CD14-positive monocyte (primary cell): ENCODE results near the gene PLK5. TPM values are rescaled to one million over a fixed set of nuclear protein-coding genes. Genes with fewer than 3 reads are reported as not detected.

ENCODE experiments used
- DNase-seq, 3 donors: peaks; one replicate each; pipeline ENCODE4 v3.0.0-alpha.2; 2011 to 2022
- H2AFZ ChIP-seq: 2 replicates; pipeline ENCODE4 v1.6.0; 2012; ENCODE audit warnings: mild to moderate bottlenecking, low read depth, low read length, inconsistent platforms; ENCODE audit not compliant: insufficient read depth, poor library complexity, severe bottlenecking
- H3K27ac ChIP-seq, 2 donors: 1 replicate in 1 of 2; 2 replicates in 1 of 2; pipeline ENCODE4 v1.5.1; 2012 to 2013; ENCODE audit warnings: low read length in 2 of 2, control low read depth in 1 of 2, inconsistent platforms in 1 of 2, low read depth in 1 of 2, mild to moderate bottlenecking in 1 of 2
- H3K27me3 ChIP-seq, 2 donors: one replicate each; pipeline versions ENCODE4 v1.6.0 to v1.6.1; 2011 to 2013; ENCODE audit warnings: low read length in 2 of 2; ENCODE audit not compliant: control insufficient read depth in 2 of 2, insufficient read depth in 2 of 2
- H3K36me3 ChIP-seq, 2 donors: replicated peaks in 1 of 2; 1 replicate in 1 of 2; 2 replicates in 1 of 2; pipeline versions ENCODE4 v1.5.1 to v1.6.1; 2012 to 2013; ENCODE audit warnings: low read length in 2 of 2, control low read depth in 1 of 2, inconsistent platforms in 1 of 2, mild to moderate bottlenecking in 1 of 2; ENCODE audit not compliant: insufficient read depth in 2 of 2, control insufficient read depth in 1 of 2
- H3K4me1 ChIP-seq, 2 donors: 1 replicate in 1 of 2; 2 replicates in 1 of 2; pipeline versions ENCODE4 v1.5.1 to v1.6.1; 2012 to 2013; ENCODE audit warnings: low read length in 2 of 2, control low read depth in 1 of 2, inconsistent platforms in 1 of 2, mild to moderate bottlenecking in 1 of 2, moderate library complexity in 1 of 2; ENCODE audit not compliant: insufficient read depth in 2 of 2, control insufficient read depth in 1 of 2
- H3K4me2 ChIP-seq: replicated peaks from 2 replicates; pipeline ENCODE3; 2012; ENCODE audit warnings: low read length, moderate library complexity, mild to moderate bottlenecking; ENCODE audit not compliant: poor library complexity, severe bottlenecking; ENCODE audit errors: extremely low read depth
- H3K4me3 ChIP-seq, 3 experiments: fragments of 200-600 bp in 1 of 3; sonication (generic) in 1 of 3; replicated peaks in 1 of 3; 1 replicate in 2 of 3; 2 replicates in 1 of 3; pipeline ENCODE4 v1.5.1; 2011 to 2013; ENCODE audit warnings: low read length in 3 of 3, mild to moderate bottlenecking in 3 of 3, control low read depth in 2 of 3, low read depth in 2 of 3, inconsistent platforms in 1 of 3, moderate library complexity in 1 of 3
- H3K79me2 ChIP-seq: 2 replicates; pipeline ENCODE4 v1.6.0; 2012; ENCODE audit warnings: mild to moderate bottlenecking, control low read depth, inconsistent platforms, low read length, moderate library complexity; ENCODE audit not compliant: insufficient read depth
- H3K9ac ChIP-seq: 2 replicates; pipeline ENCODE4 v1.6.0; 2017; ENCODE audit warnings: low read length, mild to moderate bottlenecking; ENCODE audit not compliant: insufficient read depth, poor library complexity, severe bottlenecking
- H3K9me3 ChIP-seq, 2 donors: replicated peaks in 1 of 2; 1 replicate in 1 of 2; 2 replicates in 1 of 2; pipeline versions ENCODE4 v1.5.1 to v1.6.1; 2012 to 2013; ENCODE audit warnings: low read length in 2 of 2, control low read depth in 1 of 2; ENCODE audit not compliant: control insufficient read depth in 1 of 2, insufficient read depth in 1 of 2
- H4K20me1 ChIP-seq: 2 replicates; pipeline ENCODE4 v1.6.0; 2012; ENCODE audit warnings: mild to moderate bottlenecking, low read length, control low read depth, moderate library complexity; ENCODE audit not compliant: insufficient read depth
- H3K27ac Mint-ChIP-seq, 7 donors: one replicate each; pipeline ENCODE4 v1.8.0; 2020; ENCODE audit warnings: mild to moderate bottlenecking in 7 of 7, mixed read lengths in 7 of 7, moderate library complexity in 6 of 7, inconsistent platforms in 2 of 7
- H3K27me3 Mint-ChIP-seq, 3 donors: one replicate each; pipeline ENCODE4 v1.8.0; 2021 to 2022; ENCODE audit warnings: low read depth in 3 of 3, mild to moderate bottlenecking in 3 of 3, mixed read lengths in 3 of 3, moderate library complexity in 3 of 3, inconsistent platforms in 1 of 3
- H3K36me3 Mint-ChIP-seq, 2 donors: one replicate each; pipeline ENCODE4 v1.8.0; 2020; ENCODE audit warnings: mixed read lengths in 2 of 2, inconsistent platforms in 1 of 2, mild to moderate bottlenecking in 1 of 2
- H3K4me1 Mint-ChIP-seq: one replicate; pipeline ENCODE4 v1.8.0; 2020; ENCODE audit warnings: mild to moderate bottlenecking, mixed read lengths
- H3K4me3 Mint-ChIP-seq, 2 donors: one replicate each; pipeline ENCODE4 v1.8.0; 2020; ENCODE audit warnings: mild to moderate bottlenecking in 2 of 2, mixed read lengths in 2 of 2, moderate library complexity in 1 of 2
- H3K9me3 Mint-ChIP-seq, 7 donors: one replicate each; pipeline ENCODE4 v1.8.0; 2020 to 2022; ENCODE audit warnings: mixed read lengths in 7 of 7, mild to moderate bottlenecking in 6 of 7, moderate library complexity in 6 of 7, inconsistent platforms in 2 of 7
- CTCF ChIP-seq: fragments of 200-600 bp; IDR thresholded peaks from one replicate; pipeline ENCODE4 v1.8.0; 2022; ENCODE audit warnings: antibody characterized with exemption, mild to moderate bottlenecking
- WGBS: methylation state at CpG from one replicate; pipeline ENCODE4 v1.1.5; 2013; ENCODE audit warnings: missing lambda C conversion rate; ENCODE audit not compliant: insufficient coverage; 5-methylcytosine and 5-hydroxymethylcytosine counted together
- intact Hi-C, 2 donors: fragments of 100-400 bp; cut with micrococcal nuclease; formaldehyde crosslinking; loops; one replicate each; pipeline versions ENCODE4 v1.15.0 to v1.15.1; 2023
- polyA plus RNA-seq, 3 donors: library from polyadenylated mRNA; depleted of rRNA in 1 of 3; unstranded in 2 of 3; stranded (reverse) in 1 of 3; fragments of 300-500 nt in 2 of 3; fragments of >200 nt in 1 of 3; fragmentation: Illumina TruSeq in 2 of 3; gene quantifications; 1 replicate in 2 of 3; 2 replicates in 1 of 3; pipeline ENCODE4 v1.2.3, GENCODE V29; 2012 to 2021

The PLK5 gene
- polyA plus RNA-seq, 3 donors, result not detected

DNA sequence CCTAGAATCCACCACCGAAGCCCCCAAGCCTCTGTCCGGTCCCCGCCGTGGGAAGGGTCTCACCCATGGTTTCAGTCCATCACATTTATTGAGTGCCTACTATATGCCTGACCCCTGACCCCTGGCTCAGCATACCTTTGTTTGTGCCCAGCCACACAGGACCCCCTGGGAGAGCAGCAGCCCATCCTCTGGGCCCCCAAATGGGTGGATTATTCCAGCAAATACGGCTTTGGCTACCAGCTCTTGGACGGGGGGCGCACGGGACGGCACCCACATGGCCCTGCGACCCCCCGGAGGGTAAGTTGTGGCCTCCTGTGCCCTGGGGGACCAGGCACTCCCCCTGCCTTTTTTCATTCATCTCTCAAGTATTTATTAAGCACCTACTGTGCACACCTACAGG, 7.7 kb downstream of the PLK5 start:
- H3K27ac Mint-ChIP-seq, result no peak overlapping the region
- whole genome bisulfite sequencing, result 90% methylated on average over 9 of the region's 11 CpGs
- intact Hi-C loops, result no loop called here

DNA sequence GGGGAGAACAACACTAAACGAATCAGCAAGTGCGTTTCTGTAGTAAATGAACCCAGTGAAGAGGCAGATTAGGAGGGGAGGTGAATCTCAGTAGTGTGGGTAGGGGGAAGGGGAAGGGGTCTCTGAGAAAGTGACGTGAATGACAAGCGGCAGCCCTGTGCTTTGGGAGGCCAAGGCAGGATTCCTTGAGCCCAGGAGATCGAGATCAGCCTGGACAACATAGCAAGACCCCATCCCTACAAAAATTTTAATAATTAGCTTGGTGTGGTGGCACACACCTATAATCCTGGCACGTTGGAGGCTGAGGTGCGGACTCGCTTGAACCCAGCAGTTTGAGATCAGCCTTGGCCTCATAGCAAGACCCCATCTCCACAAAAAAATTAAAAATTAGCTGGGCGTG, 8.1 kb downstream of the PLK5 start:
- H3K9me3 ChIP-seq, result no peaks in the 10 kb centered on the region
- H3K9ac ChIP-seq, result no peak overlapping the region
- H3K79me2 ChIP-seq, result no peaks in the 10 kb centered on the region
- Mint-ChIP-seq H3K27me3 (peaks cover 8 to 18% (median 8%) of the 10 kb centered on the region in 3 donors), H3K27ac (no peak overlapping the region), H3K4me3 (no peak overlapping the region), H3K4me1 (no peaks in the 10 kb centered on the region), H3K9me3 (peaks cover 0 to 5% (median 1%) of the 10 kb centered on the region in 7 donors), H3K36me3 (no peaks in the 10 kb centered on the region)
- no peak overlapping the region for H3K27ac ChIP-seq
- no peak overlapping the region for H3K4me3 ChIP-seq
- no peaks in the 10 kb centered on the region for H4K20me1 ChIP-seq
- WGBS, result 100% methylated on average over 1 of the region's 9 CpGs
- no peak overlapping the region for H2AFZ ChIP-seq
- intact Hi-C loops, result no loop called here
- H3K4me1 ChIP-seq, result no peaks in the 10 kb centered on the region
- no peak for DNase-seq
- no peak overlapping the region for H3K4me2 ChIP-seq
- H3K36me3 ChIP-seq, result no peaks in the 10 kb centered on the region
- no peaks in the 10 kb centered on the region for H3K27me3 ChIP-seq
- no peak for TF ChIP-seq CTCF

More for the DNA sequence above, 7.7 kb downstream of the PLK5 start:
- Histone ChIP-seq H3K9ac (no peak overlapping the region), H3K4me2 (no peak overlapping the region), H3K4me1 (no peaks in the 10 kb centered on the region), H3K79me2 (no peaks in the 10 kb centered on the region), H3K27ac (no peak overlapping the region), H3K36me3 (no peaks in the 10 kb centered on the region), H2AFZ (no peak overlapping the region), H3K27me3 (no peaks in the 10 kb centered on the region), H3K9me3 (no peaks in the 10 kb centered on the region), H3K4me3 (no peak overlapping the region), H4K20me1 (no peaks in the 10 kb centered on the region)
- H3K27me3 Mint-ChIP-seq, result peaks cover 8 to 20% (median 10%) of the 10 kb centered on the region in 3 donors
- peaks cover 0 to 5% (median 1%) of the 10 kb centered on the region in 7 donors for H3K9me3 Mint-ChIP-seq
- TF ChIP-seq CTCF, result no peak
- DNase-seq, result no peak
- no peak overlapping the region for H3K4me3 Mint-ChIP-seq
- no peaks in the 10 kb centered on the region for H3K4me1 Mint-ChIP-seq
- H3K36me3 Mint-ChIP-seq, result no peaks in the 10 kb centered on the region
